ENCODE measurements around the gene RPS4Y1.

RPS4Y1 gene

GRCh38 chrY:2913066-2913815, 71.8 kb downstream of the RPS4Y1 start:
- TF ChIP-seq CTCF (conservative IDR thresholded peaks at IDR 0.05): no peak

More at GRCh38 chrY:2913066-2913815, 71.8 kb downstream of the RPS4Y1 start:
- H3K27ac ChIP-seq: no peak overlapping the region
